ENCODE data around the gene RHOV.

- TF ChIP-seq CTCF (IDR thresholded peaks at IDR 0.05) = no peak
- TF ChIP-seq POLR2A (IDR thresholded peaks at IDR 0.05) = no peak
These were observed 25.6 kb upstream of the RHOV start for GRCh38 chr15:40899536-40900207.
